ENCODE measurements around the gene SYS1. TPM values are rescaled to one million over a fixed set of nuclear protein-coding genes. Genes with fewer than 3 reads are reported as not detected.

SYS1 gene
- total and polyA plus RNA-seq, 2 experiments from 2014 or later = 7.9 to 21.5 TPM

DNA sequence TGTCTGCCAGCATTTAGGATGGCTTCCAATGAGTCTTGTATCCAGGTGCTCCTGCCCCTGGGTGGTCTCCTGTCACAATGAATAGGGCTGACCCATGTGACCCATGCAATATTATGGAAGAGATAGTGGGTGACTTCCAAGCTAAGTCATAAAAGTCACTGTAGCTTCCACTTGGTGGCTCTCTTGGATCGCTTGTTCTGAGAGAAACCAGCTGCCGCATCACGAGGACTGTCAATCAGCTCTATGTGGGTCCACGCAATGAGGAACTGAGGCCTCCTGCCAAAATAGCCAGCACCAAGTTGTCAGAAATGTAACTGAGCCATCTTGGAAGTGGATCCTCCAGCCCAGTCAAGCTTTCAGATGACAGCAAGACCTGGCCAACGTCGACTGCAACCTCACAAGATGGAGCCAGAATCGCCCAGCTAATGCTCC lies 40.0 kb upstream of the SYS1 start:
- no peaks in the 10 kb centered on the region for H4K20me1 ChIP-seq (replicated peaks; ENCODE audit: insufficient read depth)
- no peak for DNase-seq (ENCODE audit: low spot score)
- no peak overlapping the region for H2AFZ ChIP-seq
- H3K9me2 ChIP-seq (ENCODE audit: insufficient read depth) = no peaks in the 10 kb centered on the region
- TF ChIP-seq, protein P1, sequence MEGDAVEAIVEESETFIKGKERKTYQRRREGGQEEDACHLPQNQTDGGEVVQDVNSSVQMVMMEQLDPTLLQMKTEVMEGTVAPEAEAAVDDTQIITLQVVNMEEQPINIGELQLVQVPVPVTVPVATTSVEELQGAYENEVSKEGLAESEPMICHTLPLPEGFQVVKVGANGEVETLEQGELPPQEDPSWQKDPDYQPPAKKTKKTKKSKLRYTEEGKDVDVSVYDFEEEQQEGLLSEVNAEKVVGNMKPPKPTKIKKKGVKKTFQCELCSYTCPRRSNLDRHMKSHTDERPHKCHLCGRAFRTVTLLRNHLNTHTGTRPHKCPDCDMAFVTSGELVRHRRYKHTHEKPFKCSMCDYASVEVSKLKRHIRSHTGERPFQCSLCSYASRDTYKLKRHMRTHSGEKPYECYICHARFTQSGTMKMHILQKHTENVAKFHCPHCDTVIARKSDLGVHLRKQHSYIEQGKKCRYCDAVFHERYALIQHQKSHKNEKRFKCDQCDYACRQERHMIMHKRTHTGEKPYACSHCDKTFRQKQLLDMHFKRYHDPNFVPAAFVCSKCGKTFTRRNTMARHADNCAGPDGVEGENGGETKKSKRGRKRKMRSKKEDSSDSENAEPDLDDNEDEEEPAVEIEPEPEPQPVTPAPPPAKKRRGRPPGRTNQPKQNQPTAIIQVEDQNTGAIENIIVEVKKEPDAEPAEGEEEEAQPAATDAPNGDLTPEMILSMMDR (conservative IDR thresholded peaks at IDR 0.05; ENCODE audit: low read depth in 2 of 2) = peak; percentile 29 to 76; a peak in 2 of 4 replicates
- TF ChIP-seq, protein P2, sequence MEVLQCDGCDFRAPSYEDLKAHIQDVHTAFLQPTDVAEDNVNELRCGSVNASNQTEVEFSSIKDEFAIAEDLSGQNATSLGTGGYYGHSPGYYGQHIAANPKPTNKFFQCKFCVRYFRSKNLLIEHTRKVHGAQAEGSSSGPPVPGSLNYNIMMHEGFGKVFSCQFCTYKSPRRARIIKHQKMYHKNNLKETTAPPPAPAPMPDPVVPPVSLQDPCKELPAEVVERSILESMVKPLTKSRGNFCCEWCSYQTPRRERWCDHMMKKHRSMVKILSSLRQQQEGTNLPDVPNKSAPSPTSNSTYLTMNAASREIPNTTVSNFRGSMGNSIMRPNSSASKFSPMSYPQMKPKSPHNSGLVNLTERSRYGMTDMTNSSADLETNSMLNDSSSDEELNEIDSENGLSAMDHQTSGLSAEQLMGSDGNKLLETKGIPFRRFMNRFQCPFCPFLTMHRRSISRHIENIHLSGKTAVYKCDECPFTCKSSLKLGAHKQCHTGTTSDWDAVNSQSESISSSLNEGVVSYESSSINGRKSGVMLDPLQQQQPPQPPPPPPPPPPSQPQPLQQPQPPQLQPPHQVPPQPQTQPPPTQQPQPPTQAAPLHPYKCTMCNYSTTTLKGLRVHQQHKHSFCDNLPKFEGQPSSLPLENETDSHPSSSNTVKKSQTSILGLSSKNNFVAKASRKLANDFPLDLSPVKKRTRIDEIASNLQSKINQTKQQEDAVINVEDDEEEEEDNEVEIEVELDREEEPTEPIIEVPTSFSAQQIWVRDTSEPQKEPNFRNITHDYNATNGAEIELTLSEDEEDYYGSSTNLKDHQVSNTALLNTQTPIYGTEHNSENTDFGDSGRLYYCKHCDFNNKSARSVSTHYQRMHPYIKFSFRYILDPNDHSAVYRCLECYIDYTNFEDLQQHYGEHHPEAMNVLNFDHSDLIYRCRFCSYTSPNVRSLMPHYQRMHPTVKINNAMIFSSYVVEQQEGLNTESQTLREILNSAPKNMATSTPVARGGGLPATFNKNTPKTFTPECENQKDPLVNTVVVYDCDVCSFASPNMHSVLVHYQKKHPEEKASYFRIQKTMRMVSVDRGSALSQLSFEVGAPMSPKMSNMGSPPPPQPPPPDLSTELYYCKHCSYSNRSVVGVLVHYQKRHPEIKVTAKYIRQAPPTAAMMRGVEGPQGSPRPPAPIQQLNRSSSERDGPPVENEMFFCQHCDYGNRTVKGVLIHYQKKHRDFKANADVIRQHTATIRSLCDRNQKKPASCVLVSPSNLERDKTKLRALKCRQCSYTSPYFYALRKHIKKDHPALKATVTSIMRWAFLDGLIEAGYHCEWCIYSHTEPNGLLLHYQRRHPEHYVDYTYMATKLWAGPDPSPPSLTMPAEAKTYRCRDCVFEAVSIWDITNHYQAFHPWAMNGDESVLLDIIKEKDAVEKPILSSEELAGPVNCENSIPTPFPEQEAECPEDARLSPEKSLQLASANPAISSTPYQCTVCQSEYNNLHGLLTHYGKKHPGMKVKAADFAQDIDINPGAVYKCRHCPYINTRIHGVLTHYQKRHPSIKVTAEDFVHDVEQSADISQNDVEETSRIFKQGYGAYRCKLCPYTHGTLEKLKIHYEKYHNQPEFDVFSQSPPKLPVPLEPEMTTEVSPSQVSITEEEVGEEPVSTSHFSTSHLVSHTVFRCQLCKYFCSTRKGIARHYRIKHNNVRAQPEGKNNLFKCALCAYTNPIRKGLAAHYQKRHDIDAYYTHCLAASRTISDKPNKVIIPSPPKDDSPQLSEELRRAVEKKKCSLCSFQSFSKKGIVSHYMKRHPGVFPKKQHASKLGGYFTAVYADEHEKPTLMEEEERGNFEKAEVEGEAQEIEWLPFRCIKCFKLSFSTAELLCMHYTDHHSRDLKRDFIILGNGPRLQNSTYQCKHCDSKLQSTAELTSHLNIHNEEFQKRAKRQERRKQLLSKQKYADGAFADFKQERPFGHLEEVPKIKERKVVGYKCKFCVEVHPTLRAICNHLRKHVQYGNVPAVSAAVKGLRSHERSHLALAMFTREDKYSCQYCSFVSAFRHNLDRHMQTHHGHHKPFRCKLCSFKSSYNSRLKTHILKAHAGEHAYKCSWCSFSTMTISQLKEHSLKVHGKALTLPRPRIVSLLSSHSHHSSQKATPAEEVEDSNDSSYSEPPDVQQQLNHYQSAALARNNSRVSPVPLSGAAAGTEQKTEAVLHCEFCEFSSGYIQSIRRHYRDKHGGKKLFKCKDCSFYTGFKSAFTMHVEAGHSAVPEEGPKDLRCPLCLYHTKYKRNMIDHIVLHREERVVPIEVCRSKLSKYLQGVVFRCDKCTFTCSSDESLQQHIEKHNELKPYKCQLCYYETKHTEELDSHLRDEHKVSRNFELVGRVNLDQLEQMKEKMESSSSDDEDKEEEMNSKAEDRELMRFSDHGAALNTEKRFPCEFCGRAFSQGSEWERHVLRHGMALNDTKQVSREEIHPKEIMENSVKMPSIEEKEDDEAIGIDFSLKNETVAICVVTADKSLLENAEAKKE (CRISPR knock-in tag; IDR thresholded peaks at IDR 0.05) = no peak
- Mint-ChIP-seq H3K4me3 (no peak overlapping the region), H3K9me3 (no peaks in the 10 kb centered on the region), H3K36me3 (ENCODE audit: low read depth) (peaks cover 18% of the 10 kb centered on the region), H3K4me1 (peaks cover 12% of the 10 kb centered on the region), H3K27me3 (ENCODE audit: insufficient read depth, low read depth, poor library complexity) (no peaks in the 10 kb centered on the region), H3K27ac (no peak overlapping the region)
- no peaks in the 10 kb centered on the region for H3K27me3 ChIP-seq (ENCODE audit: insufficient read depth)
- no peak overlapping the region for H3K4me3 ChIP-seq
- H3K4me2 ChIP-seq = no peak overlapping the region
- no peaks in the 10 kb centered on the region for H3K79me2 ChIP-seq (replicated peaks; ENCODE audit: insufficient read depth)
- ATAC-seq = peak; percentile 49
- no peaks in the 10 kb centered on the region for H3K36me3 ChIP-seq (ENCODE audit: insufficient read depth)
- no peak overlapping the region for H3K27ac ChIP-seq (ENCODE audit: low read depth)
- no peaks in the 10 kb centered on the region for H3F3A ChIP-seq (replicated peaks; ENCODE audit: low read depth)
- no peaks in the 10 kb centered on the region for H3K4me1 ChIP-seq (ENCODE audit: insufficient read depth)

GRCh38 chr20:45323731-45324130 lies 39.2 kb upstream of the SYS1 start:
- Histone ChIP-seq H3K27ac (ENCODE audit: low read depth) (no peak overlapping the region), H3K4me1 (ENCODE audit: insufficient read depth) (no peaks in the 10 kb centered on the region), H3K36me3 (ENCODE audit: insufficient read depth) (no peaks in the 10 kb centered on the region), H3K4me2 (no peak overlapping the region), H3K4me3 (no peak overlapping the region), H3K27me3 (ENCODE audit: insufficient read depth) (no peaks in the 10 kb centered on the region), H4K20me1 (replicated peaks; ENCODE audit: insufficient read depth) (no peaks in the 10 kb centered on the region), H3F3A (replicated peaks; ENCODE audit: low read depth) (no peaks in the 10 kb centered on the region), H3K79me2 (replicated peaks; ENCODE audit: insufficient read depth) (no peaks in the 10 kb centered on the region), H3K9me2 (ENCODE audit: insufficient read depth) (no peaks in the 10 kb centered on the region), H2AFZ (no peak overlapping the region)
- H3K4me3 Mint-ChIP-seq = no peak overlapping the region
- no peak for ATAC-seq
- no peaks in the 10 kb centered on the region for H3K27me3 Mint-ChIP-seq (ENCODE audit: insufficient read depth, low read depth, poor library complexity)
- no peak for DNase-seq (ENCODE audit: low spot score)
- H3K27ac Mint-ChIP-seq = no peak overlapping the region
- H3K36me3 Mint-ChIP-seq (ENCODE audit: low read depth) = peaks cover 26% of the 10 kb centered on the region
- no peaks in the 10 kb centered on the region for H3K9me3 Mint-ChIP-seq
- peaks cover 12% of the 10 kb centered on the region for H3K4me1 Mint-ChIP-seq
- TF ChIP-seq, protein P3, sequence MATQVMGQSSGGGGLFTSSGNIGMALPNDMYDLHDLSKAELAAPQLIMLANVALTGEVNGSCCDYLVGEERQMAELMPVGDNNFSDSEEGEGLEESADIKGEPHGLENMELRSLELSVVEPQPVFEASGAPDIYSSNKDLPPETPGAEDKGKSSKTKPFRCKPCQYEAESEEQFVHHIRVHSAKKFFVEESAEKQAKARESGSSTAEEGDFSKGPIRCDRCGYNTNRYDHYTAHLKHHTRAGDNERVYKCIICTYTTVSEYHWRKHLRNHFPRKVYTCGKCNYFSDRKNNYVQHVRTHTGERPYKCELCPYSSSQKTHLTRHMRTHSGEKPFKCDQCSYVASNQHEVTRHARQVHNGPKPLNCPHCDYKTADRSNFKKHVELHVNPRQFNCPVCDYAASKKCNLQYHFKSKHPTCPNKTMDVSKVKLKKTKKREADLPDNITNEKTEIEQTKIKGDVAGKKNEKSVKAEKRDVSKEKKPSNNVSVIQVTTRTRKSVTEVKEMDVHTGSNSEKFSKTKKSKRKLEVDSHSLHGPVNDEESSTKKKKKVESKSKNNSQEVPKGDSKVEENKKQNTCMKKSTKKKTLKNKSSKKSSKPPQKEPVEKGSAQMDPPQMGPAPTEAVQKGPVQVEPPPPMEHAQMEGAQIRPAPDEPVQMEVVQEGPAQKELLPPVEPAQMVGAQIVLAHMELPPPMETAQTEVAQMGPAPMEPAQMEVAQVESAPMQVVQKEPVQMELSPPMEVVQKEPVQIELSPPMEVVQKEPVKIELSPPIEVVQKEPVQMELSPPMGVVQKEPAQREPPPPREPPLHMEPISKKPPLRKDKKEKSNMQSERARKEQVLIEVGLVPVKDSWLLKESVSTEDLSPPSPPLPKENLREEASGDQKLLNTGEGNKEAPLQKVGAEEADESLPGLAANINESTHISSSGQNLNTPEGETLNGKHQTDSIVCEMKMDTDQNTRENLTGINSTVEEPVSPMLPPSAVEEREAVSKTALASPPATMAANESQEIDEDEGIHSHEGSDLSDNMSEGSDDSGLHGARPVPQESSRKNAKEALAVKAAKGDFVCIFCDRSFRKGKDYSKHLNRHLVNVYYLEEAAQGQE (IDR thresholded peaks at IDR 0.05; ENCODE audit: unreplicated experiment) = no peak
- no peak for TF ChIP-seq NANOG (IDR thresholded peaks at IDR 0.05; ENCODE audit: borderline replicate concordance)
- no peak for TF ChIP-seq EZH2phosphoT487 (IDR thresholded peaks at IDR 0.05; ENCODE audit: unreplicated experiment)
- no peak for TF ChIP-seq CREB1 (CRISPR knock-in tag; IDR thresholded peaks at IDR 0.05; ENCODE audit: low read depth)
- TF ChIP-seq, protein P1 (conservative IDR thresholded peaks at IDR 0.05; ENCODE audit: low read depth in 2 of 2) = no peak
- TF ChIP-seq JUNB (IDR thresholded peaks at IDR 0.05; ENCODE audit: unreplicated experiment) = no peak
- no peak for TF ChIP-seq EZH2 (IDR thresholded peaks at IDR 0.05; ENCODE audit: low read depth, unreplicated experiment)
